Activated CD8-positive, alpha-beta memory T cell treated with anti-CD3 and anti-CD28 coated beads for 4 hours (primary cell): ENCODE measurements around the gene ECHDC1.
A peak's percentile ranks its signal among the peaks of the same experiment; 100 is the strongest.
"Not testable (repeated sequence)": the region's sequence is repeated elsewhere in the genome, so short reads cannot be mapped to it uniquely, and the experiment has no call there.

Experiments used
- DNase-seq, 2 donors: peaks; one replicate each; pipeline ENCODE4 v3.0.0-alpha.2; 2020; ENCODE audit warnings: low read depth in 2 of 2

ECHDC1 gene

DNA sequence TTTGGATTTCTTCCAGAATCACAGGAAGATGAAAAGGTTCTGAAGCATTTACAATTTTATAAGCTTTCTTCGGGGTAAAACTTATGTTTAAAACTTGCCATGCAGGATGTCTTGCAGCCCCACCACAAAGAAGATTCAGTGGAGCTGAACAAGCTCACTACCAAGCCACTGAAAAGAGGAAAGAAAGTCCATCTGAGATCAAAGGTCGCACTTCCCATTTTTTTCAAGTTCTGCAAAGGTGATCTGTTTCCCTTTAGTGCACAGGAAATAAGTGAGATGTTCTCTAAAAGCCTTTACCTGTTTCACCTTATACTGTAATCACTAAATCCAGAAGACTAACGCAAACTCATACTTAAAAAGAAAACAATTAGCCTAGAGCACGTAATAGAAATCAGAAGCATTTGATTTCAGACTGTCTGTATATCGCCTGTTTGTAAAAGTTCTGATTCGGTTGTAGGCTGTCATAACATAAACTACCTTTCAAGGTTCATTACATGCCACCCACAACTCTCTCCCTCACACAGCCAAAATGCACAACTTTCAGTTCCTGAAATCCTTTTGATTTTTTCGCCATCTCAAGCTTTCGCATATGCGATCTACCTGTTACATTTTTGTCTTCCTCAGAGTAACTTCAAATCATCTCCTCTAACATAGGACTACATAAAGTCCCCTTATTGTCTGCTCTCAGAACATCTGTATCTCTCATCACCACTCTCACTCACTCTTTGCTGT lies 1.8 kb downstream of the ECHDC1 start:
- no peak for DNase-seq

DNA sequence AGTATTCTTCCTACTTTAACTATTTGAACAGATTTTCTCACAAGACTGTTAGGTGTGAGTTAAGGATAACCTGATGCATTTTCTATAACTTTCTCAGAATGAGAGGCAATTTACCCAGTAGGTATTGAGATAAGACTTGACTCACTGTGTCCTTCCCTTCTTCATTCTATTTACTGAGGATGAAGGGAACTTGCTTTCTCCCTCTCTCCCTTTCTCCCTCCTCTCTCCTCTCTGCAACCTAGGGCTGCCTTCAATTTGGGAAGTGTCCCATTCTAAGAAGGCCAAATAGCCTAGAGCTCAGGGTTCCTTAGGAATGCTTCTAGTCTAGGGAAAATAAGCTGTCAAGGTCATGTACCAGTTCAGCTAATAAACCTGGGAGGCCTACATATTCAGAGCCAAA lies 3.2 kb downstream of the ECHDC1 start:
- no peak for DNase-seq

DNA sequence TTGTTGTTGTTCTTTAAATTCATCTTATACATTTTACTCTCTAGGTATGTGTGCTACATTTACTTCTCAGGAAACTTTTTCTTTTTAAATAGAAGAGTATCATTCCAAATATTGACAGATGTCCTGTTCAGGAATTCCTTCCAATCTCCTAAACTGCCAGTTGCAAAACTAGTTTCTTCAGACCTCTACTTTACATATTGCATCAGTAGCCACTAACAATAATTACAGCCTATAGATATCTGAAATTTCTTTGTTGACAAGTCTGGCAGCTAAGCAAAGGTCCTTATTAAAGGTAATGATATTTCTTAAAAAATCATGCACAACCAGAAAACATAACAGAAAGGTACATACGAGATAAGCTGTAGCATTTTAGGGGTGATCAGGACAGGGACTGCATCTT lies 4.5 kb downstream of the ECHDC1 start:
- no peak for DNase-seq

DNA sequence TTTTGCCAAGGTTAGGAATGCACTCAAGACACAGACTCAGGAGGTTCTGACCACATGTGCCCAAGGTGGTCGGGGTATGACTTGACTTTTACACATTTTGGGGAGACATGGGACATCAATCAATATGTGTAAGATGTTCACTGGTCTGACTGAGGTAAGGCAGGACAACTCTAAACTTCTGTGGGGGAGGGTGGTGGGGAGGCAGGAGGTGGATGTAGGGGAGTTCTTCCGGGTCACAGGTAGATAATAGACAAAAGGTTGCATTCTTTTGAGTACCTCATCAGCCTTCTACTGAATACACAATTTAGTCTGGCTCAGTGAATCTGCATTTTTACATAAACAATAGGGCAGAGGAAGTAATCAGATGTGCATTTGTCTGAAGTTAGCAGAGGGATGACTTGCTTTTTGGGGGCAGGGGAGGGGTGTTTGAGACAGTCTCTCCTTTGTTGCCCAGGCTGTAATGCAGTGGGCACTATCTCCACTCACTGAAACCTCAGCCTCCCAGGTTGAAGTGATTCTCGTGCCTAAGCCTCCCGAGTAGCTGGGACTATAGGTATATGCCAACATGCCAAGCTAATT lies 10.9 kb downstream of the ECHDC1 start:
- no peak for DNase-seq

DNA sequence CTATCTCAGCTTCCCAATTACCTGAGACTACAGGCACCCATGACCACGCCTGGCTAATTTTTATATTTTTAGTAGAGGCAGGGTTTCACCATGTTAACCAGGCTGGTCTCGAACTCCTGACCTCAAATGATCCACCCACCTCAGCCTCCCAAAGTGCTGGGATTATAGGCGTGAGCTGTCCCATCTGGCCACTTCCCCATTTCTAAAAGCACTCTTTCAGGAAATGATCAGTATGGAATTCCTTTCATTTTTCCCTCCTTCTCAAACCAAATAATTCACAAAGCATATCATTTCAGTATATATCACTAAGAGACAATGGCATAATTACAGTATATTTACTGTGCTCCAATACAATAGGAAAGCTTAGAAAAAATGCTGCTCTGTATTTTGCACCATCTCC lies 12.2 kb downstream of the ECHDC1 start:
- not testable (repeated sequence) for DNase-seq

DNA sequence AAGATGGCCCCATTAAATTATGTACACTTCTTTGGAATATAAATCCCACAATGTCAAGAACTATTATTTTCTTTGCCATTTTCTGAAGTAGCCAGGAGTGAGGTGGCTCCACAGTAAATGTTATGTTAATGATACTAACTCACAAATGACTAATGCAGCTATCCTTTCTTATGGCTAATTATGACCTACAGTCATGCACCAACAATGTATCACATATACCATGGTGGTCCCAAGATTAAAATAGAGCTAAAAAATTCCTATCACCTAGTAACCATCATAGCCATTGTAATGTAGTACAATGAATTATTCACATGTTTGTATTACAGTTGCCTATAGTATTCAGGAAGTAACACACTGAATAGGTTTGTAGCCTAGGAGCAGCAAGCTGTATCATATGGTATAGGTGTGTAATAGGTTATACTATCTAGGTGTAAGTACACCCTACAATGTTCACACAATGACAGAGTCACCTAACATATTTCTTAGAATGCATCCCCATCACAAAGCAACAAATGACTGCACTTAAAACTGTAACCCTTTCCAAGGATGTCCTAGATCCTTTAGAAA lies 15.3 kb downstream of the ECHDC1 start:
- no peak for DNase-seq

DNA sequence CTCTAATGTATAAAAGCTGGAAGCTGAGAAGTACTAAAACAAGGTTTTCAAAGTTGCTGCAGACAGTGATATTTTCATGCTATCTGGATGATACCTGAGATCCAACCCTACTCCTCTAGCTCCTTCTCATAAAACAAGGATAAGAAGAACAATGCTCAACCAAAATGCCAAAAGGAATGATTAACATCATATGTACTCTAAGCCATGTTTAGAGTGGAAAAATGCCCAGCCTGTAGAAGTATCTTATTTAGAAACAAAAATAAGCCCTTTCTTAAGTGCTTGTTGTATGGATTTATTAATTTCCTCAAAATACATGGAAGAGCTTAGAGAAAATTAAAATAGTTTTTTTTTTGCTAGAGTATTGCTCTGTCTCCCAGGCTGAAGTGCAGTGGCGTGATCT lies 23.7 kb downstream of the ECHDC1 start:
- DNase-seq, result no peak

DNA sequence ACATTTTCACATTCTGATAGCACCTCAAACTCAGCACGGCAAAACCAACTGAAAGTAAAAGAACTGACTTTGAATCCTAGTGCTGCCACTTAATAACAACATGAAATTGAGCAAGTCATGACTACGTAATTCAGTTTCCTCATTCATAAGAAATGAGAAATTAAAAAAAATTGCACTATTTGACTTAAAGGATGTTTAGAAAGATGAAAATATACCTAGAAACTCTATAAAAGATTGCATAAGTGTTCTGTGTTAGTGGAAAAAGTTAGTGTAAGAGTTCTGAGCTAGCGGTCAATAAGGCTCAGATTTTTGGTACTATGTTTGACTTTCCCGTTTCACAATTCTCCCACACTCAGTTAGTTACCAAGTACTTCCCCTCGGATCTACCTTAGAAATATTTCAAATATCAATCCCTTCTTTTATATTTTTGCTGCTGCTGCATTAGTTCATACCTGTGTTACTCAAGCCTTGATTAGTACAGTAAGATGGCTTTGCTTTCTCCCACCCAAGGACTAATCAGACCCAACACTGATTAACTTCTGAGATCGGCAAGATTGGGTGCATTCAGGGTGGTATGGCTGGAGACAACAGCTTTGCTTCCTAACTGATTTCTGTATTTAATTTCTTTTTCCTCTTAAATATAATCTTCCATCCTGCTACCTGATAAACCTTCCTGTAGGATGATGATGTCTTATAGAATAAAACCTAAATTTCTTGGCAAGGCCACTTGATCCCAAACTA lies 25.9 kb downstream of the ECHDC1 start:
- DNase-seq, result no peak

DNA sequence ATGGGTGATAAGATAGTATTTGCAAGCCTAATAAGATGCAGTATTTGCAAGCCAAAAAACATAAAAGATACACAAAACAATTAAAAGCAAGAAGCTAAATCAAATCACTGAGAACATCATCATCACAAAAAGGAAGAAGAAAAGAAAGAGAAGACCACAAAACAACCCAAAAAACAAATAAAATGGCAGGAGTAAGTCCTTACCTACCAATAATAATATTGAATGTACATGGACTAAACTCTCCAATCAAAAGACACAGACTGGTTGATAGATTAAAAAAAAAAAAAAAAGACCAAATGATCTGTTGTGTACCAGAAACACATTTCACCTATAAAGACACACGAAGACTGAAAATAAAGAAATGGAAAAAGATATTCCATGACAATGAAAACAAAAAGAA lies 37.7 kb downstream of the ECHDC1 start:
- no peak for DNase-seq

DNA sequence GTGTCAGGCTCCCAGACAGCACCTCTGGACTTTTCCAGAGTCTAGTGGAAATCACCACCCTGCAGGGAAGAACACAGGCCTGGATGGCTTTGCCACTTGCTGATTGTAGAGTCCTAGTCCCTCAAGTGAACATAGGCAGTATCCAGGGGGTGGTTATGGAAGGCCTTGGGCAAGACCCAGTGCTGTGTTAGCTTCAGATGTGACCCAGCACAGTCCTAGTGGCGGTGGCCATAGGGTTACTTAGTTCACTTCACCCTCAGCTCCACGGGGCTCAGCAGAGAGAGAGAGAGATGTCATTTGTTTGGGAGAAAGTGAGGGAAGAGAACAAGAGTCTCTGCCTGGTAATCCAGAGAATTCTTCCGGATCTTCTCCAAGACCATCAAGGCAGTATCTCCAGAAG lies 39.5 kb downstream of the ECHDC1 start:
- DNase-seq, result no peak

DNA sequence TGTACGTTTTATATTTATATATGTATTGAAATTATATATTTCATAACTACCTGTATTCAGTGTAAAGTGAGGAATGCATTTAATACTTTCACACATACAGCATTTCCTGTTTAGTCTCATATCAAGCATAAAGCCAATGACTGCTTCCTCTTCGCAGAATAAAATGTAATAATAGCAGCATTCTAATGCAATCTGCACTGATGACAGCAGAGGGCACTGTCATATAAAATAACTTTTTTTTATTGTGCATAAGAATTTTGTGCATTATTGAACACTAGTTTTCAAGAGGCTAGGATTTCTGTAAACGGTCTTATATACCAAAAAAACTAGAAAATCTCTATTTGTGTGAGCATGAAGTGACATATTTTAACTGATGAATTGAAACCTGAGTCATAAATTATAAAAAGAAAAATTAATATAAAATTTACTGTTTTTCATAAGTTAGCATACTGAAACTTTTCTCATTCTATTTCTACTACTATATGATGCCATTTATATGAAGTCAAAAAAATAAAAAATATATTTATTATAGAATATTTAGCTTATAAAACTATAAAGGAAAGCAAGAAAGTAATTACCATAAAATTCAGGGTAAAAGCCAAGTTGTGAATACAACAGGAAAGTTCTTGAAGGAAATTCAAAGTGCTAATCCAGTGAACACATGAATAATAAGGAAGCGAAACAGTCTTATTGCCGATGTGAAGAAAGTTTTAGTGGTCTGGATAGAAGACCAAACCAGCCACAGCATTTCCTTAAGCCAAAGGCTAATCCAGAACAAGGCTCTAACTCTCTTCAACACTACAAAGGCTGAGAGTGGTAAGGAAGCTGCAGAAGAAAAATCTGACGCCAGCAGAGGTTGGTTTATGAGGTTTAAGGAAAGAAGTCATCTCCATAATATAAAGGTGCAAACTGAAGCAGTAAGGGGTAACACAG lies 40.4 kb downstream of the ECHDC1 start:
- DNase-seq, result peak in 1 of 2 donors; percentile 10

DNA sequence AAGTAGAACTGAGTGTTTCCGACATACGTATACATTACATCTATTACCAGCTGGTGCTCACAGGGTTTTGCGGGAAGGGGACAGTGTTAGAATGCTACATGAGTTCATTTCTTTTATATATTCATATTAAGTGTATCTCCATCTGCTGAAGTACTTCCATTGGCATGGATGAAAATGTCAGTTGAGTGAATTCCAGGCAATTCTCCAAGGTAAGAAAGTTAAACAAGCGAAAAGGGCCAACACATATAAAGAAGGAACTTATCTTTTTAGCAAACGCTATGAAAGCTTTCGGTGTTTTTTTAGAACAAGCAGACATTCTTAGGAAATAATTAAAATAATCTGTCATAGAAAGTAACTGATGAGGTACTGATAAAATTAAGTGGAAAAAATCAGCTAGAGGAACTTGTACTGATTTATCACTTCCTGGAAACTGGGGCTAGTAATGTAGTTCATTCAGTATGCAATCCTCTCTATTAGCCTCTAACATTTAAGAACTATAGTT lies 42.2 kb downstream of the ECHDC1 start:
- DNase-seq, result no peak

DNA sequence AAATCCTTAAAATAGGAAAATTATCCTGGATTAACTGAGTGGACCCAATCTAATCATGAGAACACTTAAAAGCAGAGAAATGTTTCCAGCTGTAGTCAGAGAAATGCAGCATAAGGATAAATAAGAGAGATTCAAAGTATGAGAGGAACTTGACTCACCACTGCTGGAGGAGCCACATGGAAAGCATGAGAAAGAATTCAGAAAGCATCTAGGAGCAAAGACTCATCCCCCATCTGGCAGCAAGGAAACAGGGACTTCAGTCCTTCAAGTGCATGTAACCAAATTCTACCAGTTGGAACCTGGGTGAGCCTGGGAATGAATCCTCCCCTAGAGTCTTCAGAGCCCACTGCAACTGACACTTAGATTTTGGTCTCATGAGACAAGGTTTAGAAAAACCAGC lies 43.0 kb downstream of the ECHDC1 start:
- no peak for DNase-seq

DNA sequence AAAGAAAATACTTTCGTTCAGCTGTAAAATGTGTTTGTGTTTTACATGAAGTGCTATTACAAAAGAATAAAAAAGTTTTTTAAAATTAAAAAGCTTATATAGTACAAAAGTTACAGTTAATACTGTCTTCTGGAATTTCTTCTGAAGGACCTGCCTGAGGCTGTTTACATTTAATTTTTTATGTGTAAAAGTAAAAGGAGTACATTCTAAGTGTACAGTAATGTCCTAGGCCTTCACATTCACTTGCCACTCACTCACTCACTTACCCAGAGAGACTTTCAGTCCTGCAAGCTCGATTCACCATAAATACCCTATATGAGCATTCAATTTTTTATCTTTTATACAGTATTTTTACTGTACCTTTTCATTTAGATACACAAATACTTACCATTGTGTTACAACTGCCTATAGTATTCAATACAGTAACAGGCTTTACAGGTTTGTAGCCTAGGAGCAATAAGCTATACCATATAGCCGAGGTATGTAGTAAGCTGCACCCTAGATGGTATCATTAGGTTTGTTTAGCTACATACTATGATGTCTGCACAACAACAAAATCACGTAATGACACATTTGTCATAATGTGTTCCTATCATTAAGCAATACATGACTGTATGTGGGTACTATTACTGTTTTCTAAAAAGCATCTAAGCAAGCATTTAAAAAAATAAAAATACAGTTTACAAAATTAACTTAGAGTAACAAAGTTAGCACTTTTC lies 43.7 kb downstream of the ECHDC1 start:
- no peak for DNase-seq

DNA sequence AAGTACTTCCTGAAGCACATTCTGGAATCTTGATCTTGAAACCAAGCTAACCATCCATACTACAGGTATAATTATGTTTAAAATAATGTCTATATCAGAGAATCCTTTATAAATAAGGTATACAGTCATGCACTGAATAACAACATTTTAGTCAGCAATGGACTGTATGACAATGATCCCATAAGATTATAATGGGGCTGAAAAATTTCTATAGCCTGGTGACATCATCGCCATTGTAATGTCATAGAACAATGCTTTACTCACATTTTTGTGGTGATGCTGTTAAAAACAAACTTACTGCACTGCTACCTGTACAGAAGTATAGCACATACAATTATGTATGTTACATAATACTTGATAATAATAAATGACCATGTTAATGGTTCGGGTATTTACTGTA lies 44.9 kb downstream of the ECHDC1 start:
- no peak for DNase-seq

DNA sequence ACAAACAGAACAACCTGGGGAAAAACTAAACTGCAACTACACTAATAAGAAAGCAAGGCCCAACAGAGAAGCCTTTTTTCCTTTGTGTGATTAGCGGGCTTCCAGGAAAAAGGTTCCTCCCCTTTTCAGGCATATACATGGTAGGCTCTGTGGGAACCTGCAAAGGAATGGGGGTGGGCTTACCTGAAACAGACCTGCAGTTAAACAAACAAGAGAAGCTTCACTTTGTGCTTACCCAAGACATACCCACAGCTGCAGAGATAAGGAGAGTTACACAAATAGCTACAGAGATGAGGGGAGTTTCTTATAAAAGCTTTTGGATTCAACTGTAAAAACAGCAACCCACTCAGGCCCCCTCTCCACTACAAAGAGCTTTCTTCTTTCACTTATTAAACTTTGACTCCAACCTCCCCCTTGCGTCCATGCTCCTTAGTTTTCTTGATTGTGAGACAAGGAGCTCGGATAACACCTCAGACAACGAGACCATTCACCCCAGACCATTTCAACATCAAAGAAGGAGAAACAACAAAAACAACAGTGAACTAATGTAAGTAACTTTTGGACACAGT lies 45.8 kb downstream of the ECHDC1 start:
- no peak for DNase-seq

DNA sequence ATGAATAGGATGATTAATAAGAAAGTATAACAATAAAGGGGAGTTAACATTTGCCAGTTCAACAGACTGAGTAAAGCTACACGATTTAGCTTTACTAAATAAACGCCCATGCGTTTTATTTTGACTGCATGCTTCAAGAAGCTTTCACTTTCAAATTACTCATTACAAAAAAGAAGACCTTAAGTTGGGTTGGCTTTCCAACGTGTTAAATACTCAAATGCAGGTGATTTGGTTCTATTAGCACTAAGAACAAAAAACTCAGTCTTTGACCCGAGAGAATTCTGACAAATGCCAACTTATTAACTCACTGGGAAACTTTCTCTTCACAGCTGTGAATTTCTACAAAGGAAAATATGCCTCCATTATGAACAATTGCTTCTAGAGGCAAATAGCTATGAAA lies 51.9 kb downstream of the ECHDC1 start:
- no peak for DNase-seq

DNA sequence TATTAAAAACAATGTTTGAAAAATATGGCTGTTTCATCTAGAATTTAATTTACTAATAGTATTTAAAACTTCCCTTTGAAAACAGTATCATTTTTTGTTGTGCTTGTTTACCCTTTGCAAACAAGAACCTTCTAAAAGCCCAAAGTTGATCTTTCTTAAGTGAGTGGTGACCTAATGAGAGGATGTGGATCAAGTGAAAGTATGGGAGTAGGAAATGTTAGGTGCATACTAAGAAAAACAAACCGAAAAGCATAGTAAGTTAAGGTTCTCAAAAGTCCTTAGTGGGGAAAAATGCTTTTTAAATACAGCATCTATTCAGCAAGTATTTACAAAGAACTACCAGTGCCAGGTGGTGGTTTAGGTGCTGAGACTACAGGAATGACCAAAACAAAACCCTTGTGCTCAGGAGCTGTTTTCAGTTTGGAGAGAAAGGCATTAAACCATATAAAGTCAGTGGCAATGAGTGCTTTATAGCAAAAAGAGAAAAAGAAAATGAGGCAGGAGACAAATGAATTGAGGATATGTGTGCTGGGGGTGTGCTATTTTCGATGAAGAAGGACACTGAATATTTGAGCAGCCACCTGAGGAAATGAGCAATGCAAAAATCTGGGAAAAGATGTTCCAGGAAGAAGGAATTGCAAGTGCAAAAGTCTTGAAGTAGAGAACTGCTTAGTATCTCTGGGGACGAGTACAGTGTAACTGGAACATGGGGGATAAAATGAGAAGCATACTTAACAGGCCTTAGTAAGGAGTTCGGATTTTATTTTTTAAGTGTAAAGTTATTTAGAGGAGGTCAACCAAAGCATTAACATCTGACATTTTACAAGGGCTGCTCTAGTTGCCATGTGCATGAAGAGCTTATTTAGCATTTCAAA lies 52.8 kb downstream of the ECHDC1 start:
- DNase-seq, result no peak

DNA sequence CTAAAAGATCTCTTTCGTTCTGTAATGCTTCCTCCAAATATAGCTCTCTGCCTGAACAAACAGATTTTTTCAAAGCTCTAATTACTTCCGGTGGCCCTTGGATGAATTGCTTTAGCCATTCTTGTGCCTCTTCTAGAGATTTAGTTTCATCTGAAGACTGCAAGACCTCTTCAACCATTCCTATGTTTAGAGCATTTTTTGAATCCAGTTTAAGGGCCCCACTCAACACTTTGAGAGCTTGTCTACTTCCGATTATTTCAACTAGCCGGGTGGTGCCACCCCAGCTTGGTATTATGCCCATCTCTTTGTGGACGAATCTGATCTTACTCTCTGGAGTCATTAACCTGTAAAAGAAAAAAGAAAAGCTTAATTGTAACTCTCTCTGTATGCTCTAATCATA lies 53.5 kb downstream of the ECHDC1 start:
- DNase-seq, result no peak

DNA sequence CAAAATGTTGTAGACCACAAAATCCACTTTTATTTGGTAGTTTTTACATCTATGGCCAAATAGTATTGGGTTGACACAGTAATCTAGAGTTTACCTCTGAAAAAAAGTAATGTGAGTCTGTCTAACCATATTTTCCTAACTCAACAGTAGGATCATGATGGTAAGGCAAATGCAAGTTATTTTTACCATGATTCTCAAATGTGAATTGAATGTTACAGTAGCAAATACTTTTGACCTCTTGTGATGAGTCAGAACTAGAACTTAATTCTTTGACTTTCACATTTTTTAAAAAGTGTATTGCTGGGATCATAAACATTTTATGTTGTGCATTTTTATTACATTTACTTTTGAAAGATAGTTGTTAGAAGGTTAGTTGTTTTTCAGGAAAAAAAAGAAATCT lies 54.7 kb downstream of the ECHDC1 start:
- no peak for DNase-seq
